ENCODE results near the gene ROBO1. TPM values are rescaled to one million over a fixed set of nuclear protein-coding genes. Genes with fewer than 3 reads are reported as not detected.
"Not testable (repeated sequence)": the region's sequence is repeated elsewhere in the genome, so short reads cannot be mapped to it uniquely, and the experiment has no call there.

ROBO1 gene
- 100 to 1,000 TPM in 3 of 4 donors, 10 to 100 TPM in 1; 98.5 to 142 (median 110) TPM for polyA plus RNA-seq (ENCODE audit: insufficient read length in 4 of 4)

GRCh38 chr3:79767905-79768267, at the start of gene ROBO1:
Gene ROBO1, minus strand, starts transcription at chr3:79767998.
- peak in 2 of 4 donors; percentile 9 to 31 for DNase-seq (ENCODE audit: low read depth in 4 of 4, low spot score in 3 of 4)

- DNase-seq (ENCODE audit: low read depth in 4 of 4, low spot score in 3 of 4) = no peak
Measured at GRCh38 chr3:79817224-79817623, 49.4 kb upstream of the ROBO1 start.

- no peak for DNase-seq (ENCODE audit: low read depth in 4 of 4, low spot score in 3 of 4)
Measured at GRCh38 chr3:79815478-79815877, 47.7 kb upstream of the ROBO1 start.

DNA sequence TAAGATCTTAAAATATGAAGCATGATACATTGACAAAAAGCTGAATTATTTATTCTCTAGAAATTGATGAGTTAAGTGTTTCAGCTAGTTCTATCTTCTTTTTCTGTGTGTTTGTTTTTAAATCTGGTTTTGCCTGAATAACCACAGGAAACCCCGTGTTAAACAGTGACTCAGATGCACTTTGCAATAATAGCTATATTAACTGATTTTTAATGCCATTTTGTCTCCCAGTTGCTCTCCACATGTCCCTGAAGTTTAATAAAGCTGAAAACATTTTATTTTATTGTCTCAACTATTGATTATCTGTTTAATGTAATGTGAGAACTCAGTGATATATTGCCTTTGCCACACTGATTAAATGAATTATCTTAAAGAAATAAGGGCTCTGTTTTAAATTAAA, 42.8 kb upstream of the ROBO1 start:
- no peak for DNase-seq (ENCODE audit: low read depth in 4 of 4, low spot score in 3 of 4)

DNA sequence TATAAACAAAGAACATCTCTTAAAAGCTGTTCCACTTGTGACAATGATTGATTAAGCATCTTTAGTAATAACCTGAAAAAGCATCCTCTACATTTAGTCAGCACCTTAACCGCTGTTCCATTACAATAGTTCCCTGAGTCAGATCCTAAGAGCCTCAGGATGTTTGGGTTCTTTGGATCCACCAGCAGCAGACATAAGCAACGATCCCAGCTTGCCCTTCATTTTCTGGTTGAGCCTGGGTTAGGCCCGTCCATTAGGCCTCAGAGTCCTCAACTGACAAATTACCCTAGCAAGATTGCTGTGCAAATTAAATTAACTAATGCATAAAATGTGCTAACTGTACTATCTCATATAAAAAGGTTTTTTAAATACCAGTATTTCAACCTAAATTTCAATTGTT, 42.3 kb upstream of the ROBO1 start:
- DNase-seq (ENCODE audit: low read depth in 4 of 4, low spot score in 3 of 4) = no peak

GRCh38 chr3:79809106-79809505, 41.3 kb upstream of the ROBO1 start:
- DNase-seq (ENCODE audit: low read depth in 4 of 4, low spot score in 3 of 4) = no peak

- DNase-seq (ENCODE audit: low read depth in 4 of 4, low spot score in 3 of 4) = no peak
Measured at GRCh38 chr3:79808515-79808914, 40.7 kb upstream of the ROBO1 start.

- DNase-seq (ENCODE audit: low read depth in 4 of 4, low spot score in 3 of 4) = not testable (repeated sequence)
Measured at GRCh38 chr3:79790177-79790576, 22.4 kb upstream of the ROBO1 start.

DNA sequence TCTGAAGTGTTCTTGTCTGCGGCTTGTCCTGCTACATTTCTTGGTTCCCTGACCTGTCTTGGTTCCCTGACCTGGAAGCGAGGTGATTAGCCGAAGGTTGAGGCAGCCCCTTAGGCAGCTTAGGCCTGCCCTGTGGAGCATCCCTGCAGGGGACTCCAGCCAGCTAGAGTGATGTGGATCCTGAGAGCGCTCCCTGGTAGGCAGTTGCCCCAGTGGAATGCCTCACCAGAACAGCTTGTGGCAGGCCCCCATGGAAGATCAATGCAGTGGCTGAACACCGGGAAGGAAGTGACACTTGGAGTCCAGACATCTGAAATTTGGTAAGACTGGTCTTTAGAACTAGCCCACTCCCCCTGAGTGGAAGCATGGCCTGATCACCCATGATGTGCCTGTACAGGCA, 5.5 kb upstream of the ROBO1 start:
- DNase-seq (ENCODE audit: low read depth in 4 of 4, low spot score in 3 of 4) = no peak

GRCh38 chr3:79769229-79769628, 1.4 kb upstream of the ROBO1 start:
- DNase-seq (ENCODE audit: low read depth in 4 of 4, low spot score in 3 of 4) = no peak

DNA sequence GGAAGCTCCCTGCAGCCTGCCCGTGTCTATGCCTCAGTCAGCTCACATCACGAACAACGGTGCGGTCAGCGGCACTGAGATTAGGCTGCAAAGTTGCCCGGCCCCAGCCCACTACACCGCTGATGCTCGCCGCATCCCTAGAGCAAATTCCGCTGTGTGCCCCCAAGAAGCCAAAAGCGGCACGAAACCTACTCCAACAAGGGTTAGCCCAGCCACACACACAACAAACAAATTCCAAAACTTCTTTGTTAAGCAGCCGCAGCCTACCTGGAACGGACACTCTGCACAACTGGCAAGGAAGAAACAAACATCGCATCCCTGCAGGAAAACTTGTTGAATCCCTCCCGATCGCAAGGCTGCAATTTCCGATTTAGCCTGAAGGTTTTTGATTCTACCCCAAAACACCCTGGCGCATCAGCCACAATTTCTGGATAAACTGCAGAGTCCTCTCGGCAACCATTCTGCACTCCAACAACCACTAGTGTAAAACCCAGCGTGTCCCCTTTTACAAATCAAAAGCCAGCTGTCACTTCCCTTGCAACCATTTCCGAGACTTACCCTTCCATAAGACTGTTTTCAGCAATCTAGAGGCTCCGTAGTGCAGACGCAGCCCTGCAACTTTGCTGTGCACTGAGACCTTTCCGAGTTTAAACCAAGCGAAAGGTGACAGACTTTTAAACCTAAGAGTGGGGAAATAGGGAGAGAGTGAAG, 449 bp downstream of the ROBO1 start:
- DNase-seq (ENCODE audit: low read depth in 4 of 4, low spot score in 3 of 4) = peak in 1 of 4 donors; percentile 11

DNA sequence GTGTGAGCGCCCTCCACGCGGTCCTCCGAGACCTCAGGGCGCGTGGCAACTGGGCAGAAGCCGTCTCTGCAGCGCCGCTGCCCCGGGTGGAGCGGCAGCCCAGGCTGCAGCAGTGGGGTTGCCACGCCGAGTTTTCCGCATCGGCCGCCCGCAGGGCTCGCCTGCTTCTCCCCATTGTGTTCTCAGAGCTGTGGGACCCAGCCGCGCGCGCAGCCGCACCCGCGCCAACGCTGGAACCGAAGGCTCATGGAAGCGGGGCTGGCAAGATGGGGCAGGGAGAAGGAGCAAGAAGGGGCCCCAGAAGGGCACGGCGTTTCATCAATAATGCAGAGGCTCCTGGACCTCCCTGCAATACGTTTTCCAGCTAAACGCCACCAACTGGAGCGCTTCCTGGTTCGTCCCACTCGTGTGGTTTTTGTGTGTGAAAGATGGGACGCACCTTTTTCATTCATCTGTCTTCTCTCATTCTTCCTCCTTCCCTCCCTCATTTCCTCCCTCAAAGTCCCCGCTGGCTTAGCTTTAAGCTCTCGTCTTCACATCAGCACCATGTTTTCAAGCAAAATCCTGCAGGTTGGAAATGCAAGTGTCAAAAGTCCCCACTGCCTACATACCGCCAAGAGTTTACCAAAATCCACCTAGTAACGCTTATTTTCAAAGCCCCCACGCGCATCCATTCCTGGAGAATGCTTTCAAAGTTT, 1.2 kb downstream of the ROBO1 start:
- peak in 1 of 4 donors; percentile 4 for DNase-seq (ENCODE audit: low read depth in 4 of 4, low spot score in 3 of 4)

GRCh38 chr3:79765911-79766310, 1.9 kb downstream of the ROBO1 start:
- DNase-seq (ENCODE audit: low read depth in 4 of 4, low spot score in 3 of 4) = peak in 1 of 4 donors; percentile 7

DNA sequence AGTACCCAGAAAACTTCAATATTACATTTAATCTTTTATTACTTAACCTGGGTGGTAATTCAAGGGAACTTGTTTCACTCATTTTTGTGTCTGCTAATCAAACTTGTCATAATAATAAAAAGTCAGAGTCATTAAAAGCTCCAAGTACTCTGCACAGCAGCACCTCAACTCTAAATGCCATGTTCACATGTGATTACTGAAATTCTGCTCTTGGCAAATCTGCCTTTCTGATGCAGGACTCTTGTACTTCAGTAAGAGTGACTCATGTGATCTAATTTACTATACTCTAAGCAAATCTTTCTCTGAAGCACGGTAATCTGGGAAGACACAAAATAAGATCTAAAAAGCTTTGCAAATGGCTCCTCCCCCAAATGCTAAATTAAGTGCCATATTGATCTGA, 6.4 kb downstream of the ROBO1 start:
- no peak for DNase-seq (ENCODE audit: low read depth in 4 of 4, low spot score in 3 of 4)

GRCh38 chr3:79751703-79752102, 16.1 kb downstream of the ROBO1 start:
- DNase-seq (ENCODE audit: low read depth in 4 of 4, low spot score in 3 of 4) = no peak

DNA sequence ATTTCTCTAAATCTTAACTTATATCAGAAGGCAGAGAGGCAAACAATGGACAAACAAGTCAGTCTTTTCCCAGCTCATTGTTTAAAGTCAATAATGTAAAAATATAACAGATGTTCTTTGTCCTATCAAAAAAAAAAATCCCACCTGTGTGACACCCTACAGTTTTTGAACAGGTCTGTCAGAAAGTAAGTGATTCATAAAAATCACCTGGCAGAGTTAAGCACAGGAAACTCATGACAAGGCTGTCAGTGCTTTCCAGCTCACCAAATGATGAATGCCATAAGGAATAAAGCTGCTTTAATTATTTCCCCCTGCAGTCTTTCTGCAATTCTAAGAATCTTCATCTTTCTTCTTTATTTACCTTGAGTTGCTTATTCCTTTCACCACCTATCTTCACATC, 30.3 kb downstream of the ROBO1 start:
- DNase-seq (ENCODE audit: low read depth in 4 of 4, low spot score in 3 of 4) = no peak

- peak in 2 of 4 donors; percentile 12 to 21 for DNase-seq (ENCODE audit: low read depth in 4 of 4, low spot score in 3 of 4)
Measured at GRCh38 chr3:79729096-79729495, 38.7 kb downstream of the ROBO1 start.

GRCh38 chr3:79726786-79727185, 41.0 kb downstream of the ROBO1 start:
- DNase-seq (ENCODE audit: low read depth in 4 of 4, low spot score in 3 of 4) = no peak

- DNase-seq (ENCODE audit: low read depth in 4 of 4, low spot score in 3 of 4) = no peak
Measured at GRCh38 chr3:79724206-79724605, 43.6 kb downstream of the ROBO1 start.

GRCh38 chr3:79690072-79690471, 77.7 kb downstream of the ROBO1 start:
- no peak for DNase-seq (ENCODE audit: low read depth in 4 of 4, low spot score in 3 of 4)

DNA sequence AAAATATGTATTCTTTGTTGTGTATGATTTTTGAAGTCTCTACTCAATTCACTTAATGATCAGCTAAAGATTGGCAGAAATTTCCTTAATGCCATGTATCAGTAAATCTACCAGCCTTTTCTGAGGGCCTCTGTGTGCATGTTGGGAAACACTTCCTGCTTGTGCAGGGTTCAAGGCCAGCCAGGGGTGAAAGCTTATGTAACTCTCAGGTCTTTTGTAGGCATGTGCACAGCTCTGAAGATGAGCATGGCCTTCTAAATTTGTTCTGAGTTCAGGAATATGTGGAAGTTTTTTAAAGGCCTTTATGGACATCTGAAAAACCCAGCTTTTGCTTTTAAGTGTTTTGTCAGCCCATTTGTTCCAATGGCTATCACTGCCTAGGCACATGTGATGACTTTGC, 82.7 kb downstream of the ROBO1 start:
- no peak for DNase-seq (ENCODE audit: low read depth in 4 of 4, low spot score in 3 of 4)

DNA sequence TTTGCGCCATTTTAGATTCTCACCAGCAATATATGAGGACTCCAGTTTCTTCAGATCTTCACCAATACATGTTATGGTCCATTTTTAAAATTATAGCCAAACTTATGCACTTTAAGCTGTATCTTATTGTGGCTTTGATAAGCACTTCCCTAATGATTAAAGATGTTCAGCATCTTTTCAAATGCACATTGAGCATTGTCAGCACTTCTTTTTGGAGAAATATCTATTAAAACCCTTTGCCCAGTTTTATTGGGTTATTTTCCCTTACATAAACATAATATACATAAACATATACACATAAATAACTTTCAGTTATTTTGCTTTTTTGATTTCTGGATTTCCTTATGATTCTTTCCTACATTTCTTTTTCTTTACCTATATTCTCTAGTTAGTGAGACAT, 83.8 kb downstream of the ROBO1 start:
- DNase-seq (ENCODE audit: low read depth in 4 of 4, low spot score in 3 of 4) = no peak
